ENCODE data around the gene GET4.

- TF ChIP-seq GATA3 (IDR thresholded peaks at IDR 0.05; ENCODE audit: low read depth, low read length) (no peak), GATA2 (IDR thresholded peaks at IDR 0.05; ENCODE audit: low read depth, low read length) (no peak)
These were observed 44.7 kb upstream of the GET4 start for GRCh38 chr7:831596-832166.

Data from SH-SY5Y (cell line).